Fibroblast of skin of left quadriceps (primary cell): ENCODE data around the gene AGFG1.

ENCODE experiments used
- DNase-seq, 2 experiments: peaks; one replicate each; pipeline ENCODE4 v3.0.0-alpha.2; 2013; ENCODE audit warnings: low read depth in 2 of 2

Gene AGFG1

DNA sequence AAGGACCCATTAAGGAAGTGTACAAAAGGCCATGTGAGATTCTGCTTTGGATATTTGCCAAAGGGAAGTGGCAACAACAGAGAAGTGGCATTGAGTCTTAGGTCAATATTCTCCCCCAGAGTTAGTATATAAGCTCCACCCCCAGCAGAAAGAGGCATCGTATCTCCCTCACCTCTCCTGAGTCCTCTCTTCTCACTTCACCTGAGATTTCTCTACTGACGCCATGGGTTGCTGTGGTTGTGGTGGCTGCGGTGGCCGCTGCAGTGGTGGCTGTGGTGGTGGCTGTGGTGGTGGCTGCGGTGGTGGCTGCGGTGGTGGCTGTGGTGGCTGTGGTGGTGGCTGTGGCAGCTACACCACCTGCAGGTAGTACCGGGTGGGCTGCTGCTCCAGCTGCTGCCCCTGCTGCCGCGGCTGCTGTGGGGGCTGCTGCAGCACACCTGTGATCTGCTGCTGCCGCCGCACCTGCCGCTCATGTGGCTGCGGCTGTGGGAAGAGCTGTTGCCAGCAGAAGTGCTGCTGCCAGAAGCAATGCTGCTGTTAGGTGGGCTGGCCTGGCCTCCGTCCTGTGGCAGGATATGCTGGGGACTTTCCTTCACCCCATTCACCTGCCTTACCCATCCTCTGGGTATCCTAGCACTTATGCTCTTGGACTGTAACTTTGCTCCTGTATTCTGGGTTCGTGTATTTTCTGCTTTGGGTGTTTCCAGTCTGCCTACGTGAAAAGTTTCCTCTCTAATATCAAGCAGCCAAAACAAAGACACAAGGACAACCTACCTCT lies 136.8 kb downstream of the AGFG1 start:
- DNase-seq, result no peak

DNA sequence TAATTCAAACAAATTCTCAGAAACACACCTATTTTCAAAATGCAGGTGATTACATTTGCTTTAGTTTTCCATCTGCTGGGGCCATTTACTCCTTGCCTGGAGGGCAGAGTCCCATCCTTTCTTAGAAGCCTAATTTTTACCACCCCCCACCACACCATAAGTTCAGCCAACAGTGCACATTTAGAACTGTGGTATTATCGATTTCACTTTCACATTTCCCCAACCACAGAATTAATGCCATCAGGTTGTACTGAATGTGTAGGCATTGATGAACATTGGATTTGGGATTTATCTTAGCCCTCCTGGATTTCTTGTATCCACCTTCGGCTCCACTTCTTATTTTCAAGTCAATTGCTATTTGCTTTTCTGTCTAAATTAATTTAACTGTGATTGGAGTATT lies 138.2 kb downstream of the AGFG1 start:
- DNase-seq, result no peak
